Measurements from ENCODE around the gene MTX2. TPM values are rescaled to one million over a fixed set of nuclear protein-coding genes. Genes with fewer than 3 reads are reported as not detected.

MTX2 gene
- total RNA-seq, 3 donors from 2014 or later (not counting 1 experiment from before 2014, with no cell fraction given): 3.8 to 8.7 (median 7.7) TPM

- DNase-seq: no peak
- Mint-ChIP-seq H3K36me3 (no peaks in the 10 kb centered on the region), H3K9me3 (no peaks in the 10 kb centered on the region), H3K27ac (peak overlapping the region; percentile 73 to 93), H3K4me1 (peaks cover 26 to 27% of the 10 kb centered on the region in 2 donors), H3K4me3 (peak overlapping the region; percentile 94), H3K27me3 (ENCODE audit: low read depth in 2 of 2) (peaks cover 0 to 6% of the 10 kb centered on the region in 2 donors)
- H3K27ac ChIP-seq (ENCODE audit: low read length): no peak overlapping the region
- H3K36me3 ChIP-seq (ENCODE audit: control insufficient read depth, insufficient read depth, low read length): no peaks in the 10 kb centered on the region
- peak overlapping the region; percentile 83 for H3K4me3 ChIP-seq (ENCODE audit: low read length)
- H3K9me3 ChIP-seq (ENCODE audit: control insufficient read depth, insufficient read depth, low read length): no peaks in the 10 kb centered on the region
- H3K4me1 ChIP-seq (ENCODE audit: control insufficient read depth, insufficient read depth, low read length): peaks cover 6% of the 10 kb centered on the region
- ATAC-seq: no peak
- TF ChIP-seq CTCF (IDR thresholded peaks at IDR 0.05): no peak
- WGBS (ENCODE audit: insufficient coverage): 53% methylated on average over 15 of the region's 18 CpGs
- no peaks in the 10 kb centered on the region for H3K27me3 ChIP-seq (ENCODE audit: control insufficient read depth, insufficient read depth, low read length)
- intact Hi-C loops (cut with micrococcal nuclease): no loop called here
Measured at GRCh38 chr2:176270100-176270750, 983 bp downstream of the MTX2 start.

- Histone ChIP-seq H3K27me3 (ENCODE audit: control insufficient read depth, insufficient read depth, low read length) (no peaks in the 10 kb centered on the region), H3K27ac (ENCODE audit: low read length) (no peak overlapping the region), H3K36me3 (ENCODE audit: control insufficient read depth, insufficient read depth, low read length) (no peaks in the 10 kb centered on the region), H3K9me3 (ENCODE audit: control insufficient read depth, insufficient read depth, low read length) (no peaks in the 10 kb centered on the region), H3K4me3 (ENCODE audit: low read length) (no peak overlapping the region), H3K4me1 (ENCODE audit: control insufficient read depth, insufficient read depth, low read length) (peaks cover 6% of the 10 kb centered on the region)
- peaks cover 0 to 2% of the 10 kb centered on the region in 2 donors for H3K27me3 Mint-ChIP-seq (ENCODE audit: low read depth in 2 of 2)
- intact Hi-C loops (cut with micrococcal nuclease): no loop called here
- 98% methylated on average over 4 of the region's 4 CpGs for WGBS (ENCODE audit: insufficient coverage)
- ATAC-seq (no peak), DNase-seq (no peak)
- peaks cover 26 to 27% of the 10 kb centered on the region in 2 donors for H3K4me1 Mint-ChIP-seq
- H3K4me3 Mint-ChIP-seq: no peak overlapping the region
- H3K36me3 Mint-ChIP-seq: no peaks in the 10 kb centered on the region
- H3K27ac Mint-ChIP-seq: no peak overlapping the region
- H3K9me3 Mint-ChIP-seq: no peaks in the 10 kb centered on the region
- no peak for TF ChIP-seq CTCF (IDR thresholded peaks at IDR 0.05)
Measured at GRCh38 chr2:176272870-176273459, 3.7 kb downstream of the MTX2 start.

- H3K27ac ChIP-seq (ENCODE audit: low read length): no peak overlapping the region
- peaks cover 16 to 25% of the 10 kb centered on the region in 2 donors for H3K4me1 Mint-ChIP-seq
- H3K4me1 ChIP-seq (ENCODE audit: control insufficient read depth, insufficient read depth, low read length): no peaks in the 10 kb centered on the region
- no peaks in the 10 kb centered on the region for H3K9me3 Mint-ChIP-seq
- no peaks in the 10 kb centered on the region for H3K36me3 Mint-ChIP-seq
- WGBS (ENCODE audit: insufficient coverage): no CpG with 5 or more reads among the region's 1 CpG
- ATAC-seq: no peak
- DNase-seq: no peak
- intact Hi-C loops (cut with micrococcal nuclease): no loop called here
- H3K27me3 Mint-ChIP-seq (ENCODE audit: low read depth in 2 of 2): no peaks in the 10 kb centered on the region
- H3K27ac Mint-ChIP-seq: no peak overlapping the region
- no peaks in the 10 kb centered on the region for H3K27me3 ChIP-seq (ENCODE audit: control insufficient read depth, insufficient read depth, low read length)
- no peaks in the 10 kb centered on the region for H3K36me3 ChIP-seq (ENCODE audit: control insufficient read depth, insufficient read depth, low read length)
- H3K4me3 ChIP-seq (ENCODE audit: low read length): no peak overlapping the region
- no peaks in the 10 kb centered on the region for H3K9me3 ChIP-seq (ENCODE audit: control insufficient read depth, insufficient read depth, low read length)
- no peak for TF ChIP-seq CTCF (IDR thresholded peaks at IDR 0.05)
- no peak overlapping the region for H3K4me3 Mint-ChIP-seq
Measured at GRCh38 chr2:176278927-176279326, 9.7 kb downstream of the MTX2 start.
